Pons (tissue), 1 donor: Measurements from ENCODE around the gene HIP1.
A peak's percentile ranks its signal among the peaks of the same experiment; 100 is the strongest.
"Not testable (repeated sequence)": the region's sequence is repeated elsewhere in the genome, so short reads cannot be mapped to it uniquely, and the experiment has no call there.

Experiments used
- DNase-seq: peaks from one replicate; pipeline ENCODE4 v3.0.0-alpha.2; 2016; ENCODE audit warnings: low spot score

The HIP1 gene

DNA sequence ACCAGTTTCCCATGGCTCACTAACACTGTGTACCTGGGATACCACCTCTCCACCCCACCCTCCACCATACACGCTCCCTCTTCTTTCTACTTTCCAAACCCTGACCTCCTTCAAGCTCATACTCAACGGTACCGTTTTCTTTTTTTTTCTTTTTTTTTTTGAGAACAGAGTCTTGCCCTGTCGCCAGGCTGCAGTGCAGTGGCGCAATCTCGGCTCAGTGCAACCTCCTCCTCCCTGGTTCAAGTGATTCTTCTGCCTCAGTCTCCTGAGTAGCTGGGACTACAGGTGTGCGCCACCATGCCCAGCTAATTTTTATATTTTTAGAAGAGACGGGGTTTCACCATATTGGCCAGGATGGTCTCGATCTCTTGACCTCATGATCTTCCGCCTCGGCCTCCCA lies 129.3 kb downstream of the HIP1 start:
- DNase-seq, result not testable (repeated sequence)

DNA sequence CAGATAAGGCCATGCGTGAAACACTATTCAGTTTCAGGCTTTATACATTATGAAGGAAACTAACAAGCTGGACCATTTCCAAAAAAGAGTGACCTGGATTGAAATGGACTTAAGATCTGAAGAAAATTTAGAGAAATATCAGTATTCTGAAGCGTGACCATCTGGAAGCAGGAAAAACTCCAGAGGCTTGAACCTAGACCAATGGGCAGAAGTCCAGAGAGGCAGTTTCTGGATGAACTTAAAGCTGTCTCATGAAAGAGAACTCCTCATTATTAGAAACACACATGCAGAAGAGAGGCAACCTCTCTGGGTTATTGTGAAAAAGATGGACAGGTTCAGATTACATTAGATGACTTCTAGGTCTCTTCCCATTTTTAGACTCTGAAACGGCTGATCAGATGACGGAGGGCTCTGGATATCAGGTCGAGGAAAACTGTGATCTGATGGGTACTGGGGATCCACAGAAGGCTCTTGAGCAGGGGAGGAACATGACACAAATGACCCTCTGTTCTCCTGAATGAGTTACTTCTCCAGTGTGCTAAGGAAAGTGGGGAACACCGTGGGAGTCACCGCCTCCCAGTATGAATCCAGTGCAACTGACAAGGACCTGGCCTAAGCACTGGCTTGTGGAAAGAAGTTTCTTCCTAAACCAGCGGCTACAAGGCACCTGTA lies 130.2 kb downstream of the HIP1 start:
- peak; percentile 42 for DNase-seq

DNA sequence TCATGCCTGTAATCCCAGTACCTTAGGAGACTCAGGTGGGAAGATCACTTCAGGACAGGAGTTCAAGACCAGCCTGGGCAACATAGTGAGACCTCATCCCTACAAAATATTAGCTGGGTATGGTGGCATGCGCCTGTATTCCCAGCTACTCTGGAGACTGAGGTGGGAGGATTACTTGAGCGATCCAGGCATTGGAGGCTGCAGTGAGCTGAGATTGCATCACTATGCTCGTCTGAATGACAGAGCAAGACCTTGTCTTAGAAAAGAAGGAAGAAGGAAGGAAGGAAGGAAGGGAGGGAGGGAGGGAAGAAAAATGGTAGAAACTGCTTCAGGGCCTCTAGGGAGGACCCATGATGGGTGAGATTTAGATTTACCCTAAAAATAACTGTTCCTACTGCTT lies 134.3 kb downstream of the HIP1 start:
- no peak for DNase-seq

DNA sequence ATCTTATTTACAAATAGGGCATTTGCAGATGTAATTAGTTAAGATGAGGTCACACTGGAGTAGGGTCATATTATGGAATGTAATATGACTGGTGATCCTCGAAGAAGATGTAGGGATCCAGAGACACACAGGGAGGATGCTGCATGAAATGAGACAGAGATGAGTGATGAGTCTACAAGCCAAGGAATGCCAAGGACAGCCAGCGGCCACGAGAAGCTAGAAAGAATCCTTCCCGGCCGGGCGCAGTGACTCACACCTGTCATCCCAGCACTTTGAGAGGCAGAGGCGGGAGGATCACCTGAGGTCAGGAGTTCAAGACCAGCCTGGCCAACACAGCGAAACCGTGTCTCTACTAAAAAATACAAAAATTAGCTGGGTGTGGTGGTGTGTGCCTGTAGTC lies 135.9 kb downstream of the HIP1 start:
- DNase-seq, result not testable (repeated sequence)

DNA sequence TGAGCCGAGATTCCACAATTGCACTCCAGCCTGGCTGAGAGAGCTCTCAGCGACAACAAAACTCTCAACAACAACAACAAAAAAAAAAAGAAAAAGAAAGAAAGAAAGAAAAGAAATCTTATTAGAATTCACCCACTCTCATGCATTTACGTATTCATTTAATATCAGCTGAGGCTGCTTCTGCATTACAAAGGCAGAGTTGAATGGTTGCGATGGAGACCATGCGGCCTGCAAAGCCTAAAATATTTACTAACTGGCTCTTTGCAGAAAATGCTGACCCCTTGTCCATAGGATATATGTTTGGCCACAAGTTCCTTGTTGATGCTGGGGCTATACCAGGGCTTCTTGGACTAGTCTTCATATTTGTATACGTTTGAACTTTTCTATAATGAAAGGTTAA lies 137.2 kb downstream of the HIP1 start:
- DNase-seq, result no peak

DNA sequence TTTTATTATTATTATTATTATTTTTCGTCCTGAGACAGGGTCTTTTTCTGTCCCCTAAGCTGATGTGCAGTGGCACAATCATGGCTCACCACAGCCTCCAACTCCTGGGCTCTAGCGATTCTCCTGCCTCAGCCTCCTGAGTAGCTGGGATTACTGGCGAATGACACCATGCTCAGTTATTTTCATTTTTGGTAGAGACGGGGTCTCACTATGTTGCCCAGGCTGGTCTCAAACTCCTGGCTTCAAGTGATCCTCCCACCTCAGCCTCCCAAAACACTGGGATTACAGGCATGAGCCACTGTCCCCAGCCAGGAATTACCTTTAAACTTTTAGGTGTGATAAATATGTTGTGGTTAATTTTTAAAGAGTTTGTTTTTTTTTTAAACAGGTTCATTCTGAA lies 138.0 kb downstream of the HIP1 start:
- DNase-seq, result not testable (repeated sequence)

DNA sequence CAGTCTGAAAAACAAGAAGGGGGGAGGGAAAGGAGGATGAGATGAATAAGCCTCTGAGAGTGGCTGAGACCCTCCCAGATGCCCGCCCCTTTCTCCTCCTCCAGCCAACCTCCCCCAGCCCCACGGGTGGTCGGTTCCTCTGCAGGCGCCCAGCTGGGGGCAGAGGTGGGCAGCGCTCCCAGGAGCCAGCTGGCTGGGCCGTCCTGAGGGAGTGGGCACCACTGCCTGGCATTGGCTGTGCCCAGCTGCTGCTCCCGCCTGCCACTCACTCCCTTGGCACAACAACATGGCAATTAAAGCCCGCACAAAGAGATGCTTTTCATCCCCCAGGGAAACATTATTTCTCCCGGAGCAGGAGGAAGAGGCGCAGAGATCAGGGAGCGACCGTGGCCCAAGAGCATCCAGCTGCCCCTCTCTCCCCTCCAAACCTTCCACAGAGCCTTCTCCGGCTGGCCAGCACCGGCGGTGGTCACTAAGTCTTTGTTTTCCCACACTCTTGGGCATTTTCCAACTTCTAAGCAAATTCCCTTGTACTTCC lies 139.4 kb downstream of the HIP1 start:
- DNase-seq, result peak; percentile 99

DNA sequence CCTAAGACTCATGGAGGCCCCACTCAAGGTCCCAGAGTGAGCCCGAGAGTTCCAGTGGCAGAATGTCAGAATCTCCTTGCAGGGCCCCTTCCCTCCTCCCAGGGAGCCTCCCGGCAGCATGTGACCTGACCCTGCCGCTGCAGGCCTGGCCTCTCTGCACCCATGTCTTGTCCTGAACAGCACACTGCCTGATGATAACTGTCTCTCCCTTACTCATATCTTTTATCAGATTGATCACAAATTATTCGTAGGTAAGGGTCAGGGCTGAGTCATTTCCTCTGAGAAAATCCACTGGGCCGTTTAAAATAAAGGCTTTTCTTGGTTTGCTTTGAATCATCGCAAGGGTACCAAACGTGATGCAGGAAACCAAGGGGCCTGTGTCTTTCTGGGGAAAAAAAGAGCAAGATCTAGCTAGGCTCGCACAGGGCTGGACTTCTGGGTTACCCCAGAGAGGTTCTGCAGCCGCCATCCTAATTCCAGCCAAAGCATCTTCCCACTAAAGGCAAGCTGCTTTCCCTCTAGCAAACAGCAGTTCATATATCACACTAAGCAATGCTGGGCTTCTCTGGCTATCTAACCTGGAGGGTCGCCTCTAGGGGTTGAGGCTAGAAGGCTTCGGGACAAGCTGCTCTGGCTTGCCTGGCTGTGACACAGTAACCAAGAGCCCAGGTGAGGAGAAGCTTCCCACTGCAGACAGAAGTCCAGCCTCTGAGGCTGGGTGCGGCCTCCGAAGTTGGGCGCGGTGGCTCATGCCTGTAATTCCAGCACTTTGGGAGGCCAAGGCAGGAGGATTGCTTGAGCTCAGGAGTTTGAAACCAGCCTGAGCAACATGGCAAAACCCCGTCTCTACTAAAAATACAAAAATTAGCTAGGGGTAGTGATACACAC lies 141.8 kb downstream of the HIP1 start:
- DNase-seq, result no peak

DNA sequence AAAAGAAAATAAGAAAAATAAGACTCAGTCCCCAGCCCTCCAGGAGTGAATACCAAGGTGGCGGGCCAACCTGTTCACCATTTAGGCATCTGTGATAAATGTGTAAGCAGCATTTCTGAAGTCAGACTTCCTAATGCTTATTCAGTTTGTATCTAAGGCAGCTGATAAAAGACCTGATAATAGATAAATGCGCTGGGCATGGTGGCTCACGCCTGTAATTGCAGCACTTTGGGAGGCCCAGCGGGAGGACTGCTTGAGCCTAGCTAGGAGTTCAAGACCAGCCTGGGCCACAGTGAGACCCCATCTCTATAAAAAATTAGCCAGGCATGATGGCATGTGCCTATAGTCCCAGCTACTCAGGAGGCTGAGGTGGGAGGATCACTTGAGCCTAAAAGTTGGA lies 143.0 kb downstream of the HIP1 start:
- DNase-seq, result no peak

DNA sequence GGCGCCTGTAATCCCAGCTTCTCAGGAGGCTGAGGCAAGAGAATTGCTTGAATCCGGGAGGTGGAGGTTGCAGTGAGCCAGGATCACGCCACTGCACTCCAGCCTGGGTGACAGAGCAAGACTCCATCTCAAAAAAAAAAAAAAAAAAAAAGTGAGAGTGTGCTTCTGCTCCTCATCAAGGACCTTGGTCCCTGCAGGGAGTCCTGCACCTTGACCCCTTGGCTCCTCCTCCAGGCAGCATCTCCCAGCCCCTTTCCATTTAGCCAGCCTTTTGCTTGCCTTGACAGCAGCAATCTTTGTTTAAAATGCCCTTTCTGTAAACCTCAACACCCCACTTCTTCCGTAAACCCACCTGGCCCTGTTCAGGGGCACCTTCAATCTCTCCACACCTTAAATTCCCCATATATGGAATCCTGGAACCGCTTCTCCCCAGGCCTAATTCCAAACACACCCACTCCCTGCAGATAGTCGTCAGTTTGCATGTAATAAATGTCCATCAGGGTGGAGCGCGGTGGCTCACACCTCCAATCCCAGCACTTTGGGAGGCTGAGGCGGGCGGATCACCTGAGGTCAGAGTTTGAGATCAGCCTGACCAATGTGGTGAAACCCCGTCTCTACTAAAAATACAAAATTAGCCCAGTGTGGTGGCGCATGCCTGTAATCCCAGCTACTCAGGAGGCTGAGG lies 145.1 kb downstream of the HIP1 start:
- DNase-seq, result not testable (repeated sequence)

DNA sequence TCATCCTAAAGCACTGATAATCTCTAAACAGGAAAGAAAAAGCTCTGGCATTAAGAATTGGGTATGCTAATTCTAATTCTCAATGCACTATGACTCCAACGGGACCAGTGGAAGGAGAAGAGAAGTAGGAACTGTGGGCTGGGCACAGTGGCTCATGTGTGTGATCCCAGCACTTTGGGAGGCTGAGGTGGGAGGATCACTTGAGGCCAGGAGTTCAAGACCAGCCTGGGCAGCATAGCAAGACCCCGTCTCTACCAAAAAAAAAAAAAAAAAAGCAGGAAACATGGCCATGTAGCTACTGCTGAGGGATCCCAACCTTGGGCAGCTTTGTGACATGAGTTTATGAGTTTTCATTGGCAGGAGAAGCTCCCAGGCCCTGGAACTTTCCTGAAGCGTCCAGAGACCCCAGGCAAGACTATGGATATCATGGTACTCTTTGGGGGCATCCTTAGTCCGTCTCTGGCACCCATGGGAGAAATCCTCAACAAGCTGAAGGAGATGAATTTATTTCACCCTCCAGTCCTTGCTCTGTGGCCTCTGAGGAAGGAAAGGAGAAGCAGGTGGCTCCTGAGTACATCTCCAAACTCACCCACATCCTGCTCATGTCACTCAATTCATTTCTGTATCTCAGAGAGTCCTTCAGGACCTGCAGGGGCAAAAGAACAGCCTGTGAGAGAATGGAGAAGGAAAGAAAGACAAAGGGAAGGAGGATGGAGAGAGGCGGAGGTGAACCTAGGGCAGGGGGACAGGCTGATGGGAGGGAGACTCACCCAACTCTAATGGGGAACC lies 147.1 kb downstream of the HIP1 start:
- DNase-seq, result no peak

DNA sequence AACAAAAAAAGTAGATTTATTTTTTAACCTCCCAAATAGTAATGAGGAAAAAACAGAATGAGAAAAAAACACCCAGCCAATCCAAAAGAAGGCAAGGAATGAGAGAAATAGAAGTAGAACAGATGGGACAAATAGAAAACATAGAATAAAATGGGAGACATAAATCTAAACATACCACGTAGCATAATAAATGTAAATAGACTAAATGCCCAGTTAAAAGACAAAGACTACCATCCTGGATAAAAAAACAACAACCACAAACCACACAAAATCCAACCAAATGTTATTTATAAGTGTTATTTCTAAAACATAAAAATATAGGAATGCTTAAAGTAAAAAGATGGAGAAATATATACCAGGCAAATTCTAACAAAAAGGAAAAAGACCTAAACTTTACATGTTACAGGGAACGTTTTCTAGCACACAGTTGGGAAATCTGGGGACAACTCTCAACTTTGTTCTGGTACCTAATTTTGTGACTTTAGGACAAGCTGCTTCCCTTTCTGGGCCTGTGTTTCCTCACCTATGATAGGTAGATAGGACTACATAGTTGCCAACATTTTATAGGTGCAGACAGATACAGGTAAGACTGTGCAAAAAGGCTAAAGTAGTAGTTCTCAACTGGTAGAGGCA lies 148.3 kb downstream of the HIP1 start:
- no peak for DNase-seq

DNA sequence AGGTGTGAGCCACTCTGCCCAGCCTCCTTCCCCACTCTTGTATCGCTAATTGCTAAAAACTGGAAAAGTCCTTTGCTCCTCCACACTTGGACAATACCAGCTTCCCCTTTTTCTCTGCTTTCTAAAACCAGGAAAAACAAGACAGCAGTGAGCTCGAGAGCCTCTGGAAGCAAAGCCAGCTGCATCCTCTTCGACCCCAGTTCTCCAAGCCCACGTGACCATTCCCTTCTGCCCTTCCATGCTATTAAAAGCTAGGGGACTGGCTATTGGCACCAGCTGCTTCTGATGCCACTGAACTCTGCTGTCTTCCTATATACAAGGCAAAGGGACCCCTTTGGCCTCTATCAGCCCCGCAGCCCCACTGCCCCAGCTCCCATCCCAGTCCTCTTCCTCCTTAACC lies 154.4 kb downstream of the HIP1 start:
- no peak for DNase-seq

DNA sequence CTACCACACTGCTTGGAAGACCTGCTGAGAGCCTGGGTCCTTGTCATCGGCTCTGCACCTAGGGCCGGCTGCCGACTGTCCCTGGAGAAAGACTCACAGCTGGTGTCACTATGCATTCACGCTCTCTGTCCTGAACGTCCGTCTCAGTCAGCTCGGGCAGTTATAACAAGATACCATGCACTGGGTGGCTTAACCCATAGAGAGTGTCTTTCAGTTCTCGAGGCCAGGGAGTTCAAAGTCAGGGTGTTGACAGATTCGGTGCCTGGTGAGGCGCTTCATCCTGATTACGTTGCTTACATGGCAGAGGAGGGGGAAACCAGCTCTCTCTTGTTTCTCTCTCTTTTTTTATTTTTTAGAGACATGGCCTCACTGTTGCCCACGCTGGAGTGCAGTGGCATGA lies 155.5 kb downstream of the HIP1 start:
- DNase-seq, result no peak

DNA sequence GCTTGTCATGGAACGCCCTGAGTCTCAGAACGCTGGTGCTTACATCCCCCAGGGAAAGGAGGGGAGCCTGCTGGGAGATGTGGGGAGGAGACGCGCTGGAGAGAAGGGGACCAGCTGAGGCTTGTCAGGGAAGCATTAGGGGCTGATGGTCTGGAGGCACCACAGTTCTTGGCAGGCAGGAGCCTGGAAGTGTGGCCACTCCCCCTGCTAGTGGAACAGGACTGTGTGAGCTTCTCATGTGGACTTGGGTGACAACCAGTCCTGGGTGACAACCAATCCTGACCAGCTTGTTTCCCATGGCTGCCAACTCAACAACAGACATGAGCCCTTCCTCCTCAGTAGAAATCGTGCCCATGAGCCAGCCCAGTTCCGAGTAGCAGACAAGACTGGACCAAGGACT lies 158.8 kb downstream of the HIP1 start:
- DNase-seq, result no peak

DNA sequence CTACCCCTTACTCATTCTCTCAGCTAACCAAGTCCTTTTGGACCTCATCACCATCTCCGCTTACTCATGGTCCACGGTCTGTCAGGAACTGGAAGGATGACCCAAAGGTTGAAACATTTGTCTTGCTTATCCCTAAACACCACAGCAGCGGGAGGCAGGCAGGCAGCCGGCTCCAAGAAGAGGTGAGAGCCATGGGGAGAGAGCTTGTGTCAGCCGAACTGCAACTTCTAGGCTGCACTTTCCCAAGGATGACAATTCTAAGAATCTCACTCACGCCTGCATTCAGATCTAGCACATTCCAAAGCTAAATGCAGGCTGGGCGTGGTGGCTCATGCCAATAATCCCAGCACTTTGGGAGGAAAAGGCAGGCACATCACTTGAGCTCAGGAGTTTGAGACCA lies 160.7 kb downstream of the HIP1 start:
- no peak for DNase-seq

DNA sequence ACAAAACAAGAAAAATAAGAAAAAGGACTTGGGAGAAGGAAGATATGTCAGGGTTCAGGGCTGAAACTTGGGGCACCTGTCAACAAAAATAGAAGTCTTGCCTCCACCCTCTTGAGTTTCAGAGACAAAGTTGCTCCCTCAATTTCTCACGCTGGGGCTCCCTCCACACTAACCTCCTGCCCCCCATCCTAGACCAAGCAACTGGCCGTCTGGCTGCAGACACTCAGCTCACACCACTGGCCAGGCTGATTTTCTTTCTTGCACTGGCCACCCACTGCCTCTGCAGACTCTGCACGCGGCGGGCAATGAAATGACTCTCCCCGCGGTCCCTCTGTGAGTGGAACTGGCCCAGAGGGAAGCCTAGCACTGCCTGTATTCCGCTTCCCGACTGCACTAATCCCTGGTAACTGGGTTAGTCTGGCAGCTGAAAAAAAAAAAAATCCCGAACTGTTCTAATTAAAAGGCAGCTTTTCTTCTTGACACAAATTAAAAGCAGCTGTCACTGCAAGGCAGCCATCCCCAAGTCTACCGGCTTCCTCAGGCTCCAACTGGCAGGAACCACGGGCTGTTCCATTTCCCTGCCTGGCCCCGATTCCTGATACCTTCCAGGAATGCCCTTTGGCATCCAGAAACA lies 163.1 kb downstream of the HIP1 start:
- DNase-seq, result no peak

DNA sequence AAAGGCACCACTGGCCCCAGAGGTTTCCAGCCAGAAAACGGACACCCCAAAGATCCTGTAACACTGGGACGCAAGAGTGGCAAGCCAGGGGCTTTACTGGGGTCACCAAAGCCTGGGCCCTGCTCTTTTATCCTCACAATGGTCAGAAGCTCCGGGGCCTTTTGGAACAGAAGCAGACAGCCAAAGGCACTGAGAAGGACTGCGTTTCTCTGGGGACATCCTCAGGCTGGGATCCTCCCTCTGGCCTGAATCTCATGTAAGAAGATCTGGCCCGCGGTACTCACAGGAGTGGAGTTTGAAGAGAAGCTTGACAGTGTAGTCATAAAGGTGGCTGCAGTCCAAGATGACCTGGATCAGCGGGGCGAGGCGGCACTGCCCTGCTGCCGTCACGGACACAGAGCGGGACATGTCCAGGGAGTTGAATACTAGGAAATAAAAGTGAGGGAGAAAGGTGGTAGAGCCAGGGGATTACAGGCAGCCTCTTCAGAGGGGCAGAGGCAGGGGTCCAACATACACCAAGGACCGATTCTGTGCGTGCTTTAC lies 165.2 kb downstream of the HIP1 start:
- no peak for DNase-seq

DNA sequence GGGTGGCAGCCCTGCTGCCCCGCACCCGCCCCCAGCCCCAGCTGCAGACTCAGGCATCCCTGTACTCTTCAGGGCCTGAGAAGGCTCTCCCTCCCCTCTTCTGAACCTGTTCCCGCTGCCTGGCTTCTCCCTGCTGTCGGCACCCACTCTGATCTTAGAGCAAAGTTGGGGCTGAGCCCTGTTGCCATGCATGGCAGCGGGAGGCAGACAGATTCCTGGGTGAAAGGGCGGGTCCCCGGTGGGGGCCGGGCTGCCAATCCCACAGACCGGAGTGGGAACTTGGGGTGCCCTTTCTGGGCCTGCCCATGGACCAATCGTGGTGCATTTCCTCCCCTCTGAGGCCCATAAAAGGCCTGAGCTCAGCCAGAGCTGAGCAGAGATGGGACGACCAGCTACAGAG lies 165.9 kb downstream of the HIP1 start:
- no peak for DNase-seq

DNA sequence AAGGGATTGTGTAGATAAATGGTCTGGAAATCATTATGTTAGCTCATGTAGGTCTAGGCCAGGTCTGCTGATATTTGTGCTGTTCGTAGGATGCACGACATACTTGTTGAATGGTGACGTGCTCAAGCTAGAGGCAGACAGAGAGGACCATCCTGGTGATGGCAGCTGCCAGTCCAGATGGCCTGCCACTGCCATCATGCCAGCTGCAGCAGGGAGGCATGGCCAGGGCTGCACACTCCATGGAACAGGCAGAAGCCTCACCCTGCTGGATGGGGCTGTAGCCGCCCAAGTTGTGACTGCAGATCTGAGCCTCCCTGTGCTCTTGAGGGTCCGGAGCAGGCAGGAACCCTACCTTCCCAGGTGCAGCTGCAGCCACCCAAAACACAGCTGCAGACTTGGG lies 166.3 kb downstream of the HIP1 start:
- peak; percentile 64 for DNase-seq

DNA sequence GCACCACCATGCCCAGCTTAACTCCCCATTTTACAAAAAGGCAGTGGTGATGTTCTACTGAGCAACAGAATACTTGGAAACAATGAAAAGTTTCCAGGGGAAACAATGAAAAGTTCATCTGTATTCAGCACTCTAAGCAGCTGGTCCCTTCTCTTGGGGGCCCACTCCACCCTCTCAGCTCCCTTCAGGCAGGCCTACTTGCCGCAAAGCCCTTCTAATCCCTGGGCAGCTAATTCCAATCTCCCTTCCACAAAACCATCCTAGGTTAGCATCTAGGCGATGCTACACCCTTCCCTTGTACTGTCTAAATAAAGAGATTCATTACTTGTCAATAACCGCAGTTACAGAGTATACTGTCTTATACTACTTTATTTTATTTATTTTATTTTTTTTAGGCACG lies 167.5 kb downstream of the HIP1 start:
- DNase-seq, result no peak
